ENCODE measurements around the gene SCN2B.

SCN2B gene

DNA sequence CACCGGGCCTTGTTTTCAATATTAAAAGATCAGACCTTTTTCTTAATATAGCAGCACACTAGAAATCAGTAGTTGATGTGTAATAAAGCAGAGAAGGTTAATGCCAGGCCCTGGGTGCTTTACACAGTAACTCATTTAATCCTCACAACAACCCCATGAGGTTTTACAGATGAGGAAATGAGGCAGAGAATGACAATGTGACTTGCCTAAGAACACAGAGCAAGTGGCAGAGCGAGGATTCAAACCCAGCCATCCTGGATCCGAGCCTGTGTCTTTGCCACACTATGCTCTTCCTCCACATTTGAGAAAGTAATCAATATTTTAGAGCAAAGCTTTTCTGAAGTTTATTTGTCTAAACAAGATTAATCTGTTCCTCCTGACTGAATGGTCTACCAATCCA, 41.1 kb upstream of the SCN2B start:
- no peak for TF ChIP-seq Cebpa-rat (IDR thresholded peaks at IDR 0.05)
- Histone ChIP-seq H3K27me3 (no peaks in the 10 kb centered on the region), H4K20me1 (no peaks in the 10 kb centered on the region), H3K9ac (peak overlapping the region in 2 of 11 experiments; percentile 49 to 77; a peak in 4 of 22 replicates), H3K4me1 (peaks cover 47 to 97% (median 56%) of the 10 kb centered on the region in 10 experiments), H3K4me3 (no peak overlapping the region), H3K4me2 (peak overlapping the region in 9 of 11 experiments; percentile 56 to 99 (median 82); a peak in 17 of 22 replicates), H3K9me3 (replicated peaks in 1 of 11) (no peaks in the 10 kb centered on the region), H3K36me3 (peaks cover 0 to under 1% (median 0%) of the 10 kb centered on the region in 11 experiments; a peak in 2 of 22 replicates), H3K27ac (peak overlapping the region in 7 of 11 experiments; percentile 27 to 90 (median 85); a peak in 10 of 22 replicates)

DNA sequence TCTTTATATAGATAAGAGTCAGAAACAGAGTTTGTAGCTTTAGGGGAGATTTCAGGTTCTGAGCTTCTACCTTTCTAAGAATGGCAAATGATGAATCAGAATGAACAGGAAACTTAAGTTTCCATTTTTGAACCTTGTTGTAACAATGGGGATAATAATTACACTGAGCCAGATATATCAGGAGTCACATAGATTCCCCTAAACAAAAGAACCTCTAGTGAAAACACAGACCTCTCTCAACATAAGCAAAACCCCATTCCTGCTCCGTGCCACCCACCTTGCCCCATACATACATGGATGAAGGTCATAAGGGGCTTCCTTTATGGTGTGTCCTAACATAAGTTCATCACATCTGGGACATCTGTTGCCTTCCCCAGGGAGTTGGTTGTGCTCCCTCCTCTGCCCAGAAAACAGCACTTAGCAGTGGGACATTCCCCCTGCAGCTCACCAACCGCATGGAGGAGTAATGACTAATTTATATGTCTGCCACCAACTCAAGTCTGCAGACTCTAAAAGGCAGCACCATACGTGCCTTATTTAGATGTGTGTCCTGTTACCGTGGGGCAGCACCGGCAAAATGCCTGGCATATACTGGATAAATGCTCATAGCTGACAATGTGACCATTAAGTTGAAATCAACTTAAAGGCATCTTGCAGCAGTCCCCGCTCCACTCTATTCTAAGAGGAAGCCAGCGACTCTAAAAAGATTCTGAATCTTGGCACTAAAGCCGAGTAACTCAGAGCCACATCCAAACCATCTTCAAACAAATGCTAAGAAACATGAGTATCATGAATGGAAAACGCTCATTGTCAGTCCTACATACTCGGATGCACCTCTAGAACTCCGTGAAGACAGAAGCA, 40.4 kb upstream of the SCN2B start:
- peaks cover 0 to 8% (median 0%) of the 10 kb centered on the region in 11 experiments; a peak in 4 of 22 replicates for H3K36me3 ChIP-seq
- H3K27me3 ChIP-seq: no peaks in the 10 kb centered on the region
- H4K20me1 ChIP-seq: no peaks in the 10 kb centered on the region
- peak overlapping the region in 4 of 11 experiments; percentile 49 to 77 (median 60); a peak in 6 of 22 replicates for H3K9ac ChIP-seq
- peak overlapping the region in 8 of 11 experiments; percentile 27 to 90 (median 85); a peak in 15 of 22 replicates for H3K27ac ChIP-seq
- H3K4me2 ChIP-seq: peak overlapping the region; percentile 32 to 99 (median 80)
- H3K4me3 ChIP-seq: peak overlapping the region in 4 of 10 experiments; percentile 5 to 33 (median 19); a peak in 5 of 20 replicates
- no peak for TF ChIP-seq Cebpa-rat (IDR thresholded peaks at IDR 0.05)
- H3K4me1 ChIP-seq: peaks cover 47 to 97% (median 63%) of the 10 kb centered on the region in 10 experiments
- H3K9me3 ChIP-seq (replicated peaks in 1 of 11): no peaks in the 10 kb centered on the region

- peak overlapping the region in 4 of 10 experiments; percentile 10 to 37 (median 29); a peak in 4 of 20 replicates for H3K4me3 ChIP-seq
- peaks cover 47 to 97% (median 74%) of the 10 kb centered on the region in 10 experiments for H3K4me1 ChIP-seq
- peak overlapping the region in 10 of 11 experiments; percentile 68 to 90 (median 84); a peak in 19 of 22 replicates for H3K27ac ChIP-seq
- H3K9ac ChIP-seq: peak overlapping the region in 7 of 11 experiments; percentile 57 to 77 (median 70); a peak in 11 of 22 replicates
- H3K4me2 ChIP-seq: peak overlapping the region; percentile 70 to 99 (median 82)
- no peak for TF ChIP-seq Cebpa-rat (IDR thresholded peaks at IDR 0.05)
- H4K20me1 ChIP-seq: no peaks in the 10 kb centered on the region
- H3K36me3 ChIP-seq: peaks cover 0 to 19% (median 0%) of the 10 kb centered on the region in 11 experiments; a peak in 4 of 22 replicates
- no peaks in the 10 kb centered on the region for H3K9me3 ChIP-seq (replicated peaks in 1 of 11)
- H3K27me3 ChIP-seq: no peaks in the 10 kb centered on the region
Measured at GRCh38 chr11:118215765-118216164, 39.3 kb upstream of the SCN2B start.

DNA sequence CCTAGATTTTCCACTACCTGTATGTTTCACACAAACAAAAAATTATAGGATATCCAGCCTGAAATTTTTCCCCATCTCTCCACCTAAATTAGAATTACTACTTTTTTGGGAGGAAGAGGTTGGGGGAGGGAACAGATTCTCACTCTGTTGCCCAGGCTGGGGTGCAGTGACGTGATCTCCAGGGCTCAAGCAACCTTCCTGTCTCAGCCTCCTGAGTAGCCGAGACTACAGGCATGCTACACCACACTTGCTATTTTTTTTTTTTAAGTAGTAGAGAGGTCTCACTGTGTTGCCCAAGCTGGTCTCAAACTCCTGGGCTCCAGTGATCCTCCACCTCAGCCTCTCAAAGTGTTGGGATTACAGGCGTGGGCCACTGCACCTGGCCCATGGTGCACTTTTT, 38.8 kb upstream of the SCN2B start:
- H3K36me3 ChIP-seq: peaks cover 0 to 24% (median 0%) of the 10 kb centered on the region in 11 experiments; a peak in 4 of 22 replicates
- peak overlapping the region in 9 of 11 experiments; percentile 45 to 77 (median 67); a peak in 15 of 22 replicates for H3K9ac ChIP-seq
- H3K4me2 ChIP-seq: peak overlapping the region; percentile 70 to 99 (median 82)
- H3K9me3 ChIP-seq (replicated peaks in 1 of 11): no peaks in the 10 kb centered on the region
- TF ChIP-seq Cebpa-rat (IDR thresholded peaks at IDR 0.05): no peak
- H3K27me3 ChIP-seq: no peaks in the 10 kb centered on the region
- H3K4me3 ChIP-seq: peak overlapping the region in 5 of 10 experiments; percentile 10 to 37 (median 26); a peak in 6 of 20 replicates
- peak overlapping the region in 10 of 11 experiments; percentile 68 to 90 (median 84); a peak in 21 of 22 replicates for H3K27ac ChIP-seq
- peaks cover 47 to 98% (median 77%) of the 10 kb centered on the region in 10 experiments for H3K4me1 ChIP-seq
- H4K20me1 ChIP-seq: no peaks in the 10 kb centered on the region

- no peaks in the 10 kb centered on the region for H3K27me3 ChIP-seq
- peak in 9 of 11 experiments; percentile 52 to 78 (median 67); a peak in 13 of 22 replicates for TF ChIP-seq Cebpa-rat (IDR thresholded peaks at IDR 0.05)
- no peaks in the 10 kb centered on the region for H3K9me3 ChIP-seq (replicated peaks in 1 of 11)
- H3K4me1 ChIP-seq: peaks cover 47 to 98% (median 77%) of the 10 kb centered on the region in 10 experiments
- peak overlapping the region; percentile 45 to 90 (median 84) for H3K27ac ChIP-seq
- H3K4me2 ChIP-seq: peak overlapping the region; percentile 70 to 99 (median 82)
- peak overlapping the region; percentile 4 to 77 (median 67); a peak in 19 of 22 replicates for H3K9ac ChIP-seq
- H3K4me3 ChIP-seq: peak overlapping the region in 6 of 10 experiments; percentile 5 to 37 (median 21); a peak in 10 of 20 replicates
- peaks cover 0 to 33% (median 0%) of the 10 kb centered on the region in 11 experiments; a peak in 4 of 22 replicates for H3K36me3 ChIP-seq
- no peaks in the 10 kb centered on the region for H4K20me1 ChIP-seq
Measured at GRCh38 chr11:118214210-118214914, 37.9 kb upstream of the SCN2B start.

DNA sequence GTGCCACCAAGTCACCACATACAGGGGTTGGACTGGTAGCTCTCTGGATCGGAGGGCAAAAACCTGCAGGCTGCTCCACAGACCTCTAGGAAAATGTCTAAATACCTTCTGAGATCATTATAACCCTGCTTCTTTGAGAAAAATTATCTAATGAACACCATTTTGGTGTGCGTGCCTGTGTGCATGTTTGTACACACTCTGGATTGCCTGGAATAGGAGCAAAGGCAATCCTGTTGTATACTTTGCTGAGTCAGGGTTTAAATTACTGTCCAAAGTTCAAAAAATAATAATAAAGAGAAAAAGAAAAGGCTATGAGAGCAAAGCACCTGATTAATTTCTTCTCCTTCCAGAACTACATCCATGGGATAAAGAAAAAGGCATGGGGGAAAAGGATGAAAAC, 37.3 kb upstream of the SCN2B start:
- no peaks in the 10 kb centered on the region for H3K9me3 ChIP-seq (replicated peaks in 1 of 11)
- H3K9ac ChIP-seq: peak overlapping the region in 10 of 11 experiments; percentile 3 to 77 (median 68); a peak in 17 of 22 replicates
- H3K4me3 ChIP-seq: peak overlapping the region in 3 of 10 experiments; percentile 2 to 32 (median 19); a peak in 4 of 20 replicates
- peaks cover 0 to 38% (median 0%) of the 10 kb centered on the region in 11 experiments; a peak in 4 of 22 replicates for H3K36me3 ChIP-seq
- H3K27ac ChIP-seq: peak overlapping the region; percentile 45 to 90 (median 84)
- TF ChIP-seq Cebpa-rat (IDR thresholded peaks at IDR 0.05): no peak
- peak overlapping the region; percentile 70 to 99 (median 82) for H3K4me2 ChIP-seq
- peaks cover 47 to 98% (median 77%) of the 10 kb centered on the region in 10 experiments for H3K4me1 ChIP-seq
- H3K27me3 ChIP-seq: no peaks in the 10 kb centered on the region
- H4K20me1 ChIP-seq: no peaks in the 10 kb centered on the region

GRCh38 chr11:118213201-118213600, 36.8 kb upstream of the SCN2B start:
- H3K4me3 ChIP-seq: peak overlapping the region in 1 of 10 experiments; percentile 7; a peak in 1 of 20 replicates
- H3K27ac ChIP-seq: peak overlapping the region in 10 of 11 experiments; percentile 68 to 90 (median 84); a peak in 19 of 22 replicates
- H3K27me3 ChIP-seq: no peaks in the 10 kb centered on the region
- peak overlapping the region in 8 of 11 experiments; percentile 3 to 77 (median 72); a peak in 13 of 22 replicates for H3K9ac ChIP-seq
- H3K36me3 ChIP-seq: peaks cover 0 to 39% (median 0%) of the 10 kb centered on the region in 11 experiments; a peak in 4 of 22 replicates
- H3K4me2 ChIP-seq: peak overlapping the region; percentile 70 to 99 (median 82); a peak in 21 of 22 replicates
- H4K20me1 ChIP-seq: no peaks in the 10 kb centered on the region
- no peak for TF ChIP-seq Cebpa-rat (IDR thresholded peaks at IDR 0.05)
- no peaks in the 10 kb centered on the region for H3K9me3 ChIP-seq (replicated peaks in 1 of 11)
- H3K4me1 ChIP-seq: peaks cover 47 to 98% (median 77%) of the 10 kb centered on the region in 10 experiments

- Histone ChIP-seq H3K27ac (peak overlapping the region in 10 of 11 experiments; percentile 68 to 90 (median 84); a peak in 18 of 22 replicates), H3K9me3 (replicated peaks in 1 of 11) (no peaks in the 10 kb centered on the region), H3K9ac (peak overlapping the region in 7 of 11 experiments; percentile 49 to 77 (median 75); a peak in 13 of 22 replicates), H3K4me2 (peak overlapping the region; percentile 70 to 99 (median 82); a peak in 21 of 22 replicates), H3K27me3 (no peaks in the 10 kb centered on the region), H3K4me1 (peaks cover 47 to 98% (median 76%) of the 10 kb centered on the region in 10 experiments), H4K20me1 (no peaks in the 10 kb centered on the region), H3K4me3 (peak overlapping the region in 2 of 10 experiments; percentile 4 to 34; a peak in 2 of 20 replicates), H3K36me3 (peaks cover 0 to 42% (median 0%) of the 10 kb centered on the region in 11 experiments; a peak in 4 of 22 replicates)
- TF ChIP-seq Cebpa-rat (IDR thresholded peaks at IDR 0.05): no peak
Measured at GRCh38 chr11:118212781-118213191, 36.3 kb upstream of the SCN2B start.
